ENCODE measurements around the gene SLC23A1. TPM values are rescaled to one million over a fixed set of nuclear protein-coding genes. Genes with fewer than 3 reads are reported as not detected.
A peak's percentile ranks its signal among the peaks of the same experiment; 100 is the strongest.

Gene SLC23A1
- total and polyA plus RNA-seq, 2 of the 13 experiments (the other 11 are each of a cell fraction or from before 2014, with no cell fraction given) = 6.0 to 6.6 TPM

DNA sequence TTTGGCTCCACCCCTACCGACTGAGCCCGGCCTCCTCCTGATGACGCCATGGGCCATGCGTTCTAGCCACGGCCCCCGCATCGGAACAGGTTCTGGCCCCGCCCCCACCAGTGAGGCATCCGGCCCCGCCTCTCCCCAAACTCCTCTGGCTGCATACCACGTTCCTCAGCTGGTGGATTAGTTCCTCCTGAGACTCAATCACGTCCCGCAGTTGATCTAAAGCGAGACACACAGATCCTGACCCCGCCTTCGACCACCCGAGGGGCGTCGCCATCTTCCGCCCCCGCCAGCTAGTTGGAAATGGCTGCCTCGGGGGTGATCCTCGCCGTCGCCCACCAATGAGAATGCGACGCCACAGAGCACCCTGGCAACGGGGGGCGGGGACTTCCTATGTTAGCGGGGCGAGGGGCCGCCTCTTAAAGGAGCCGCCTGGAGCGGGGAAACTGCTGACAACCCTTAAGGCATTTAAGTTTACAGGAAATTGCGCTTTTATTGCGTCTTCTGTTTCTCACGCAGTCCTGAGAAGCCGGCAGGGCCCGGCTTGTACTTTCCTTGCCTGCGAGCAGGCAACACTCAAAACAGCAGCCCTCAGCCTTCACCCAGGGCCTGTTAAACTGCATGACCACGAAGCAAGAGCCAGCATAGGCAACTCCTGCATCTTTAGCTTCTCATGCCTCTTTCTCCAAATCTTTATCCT lies 20.8 kb upstream of the SLC23A1 start, which contains the start of gene SPATA24 (continued):
- TF ChIP-seq ZNF281 (CRISPR knock-in tag; IDR thresholded peaks at IDR 0.05; ENCODE audit: borderline replicate concordance) = no peak
- no peak for TF ChIP-seq BCL6 (CRISPR knock-in tag; IDR thresholded peaks at IDR 0.05)
- no peak for TF ChIP-seq ZNF703 (CRISPR knock-in tag; IDR thresholded peaks at IDR 0.05; ENCODE audit: borderline replicate concordance)
- TF ChIP-seq POLR2G (IDR thresholded peaks at IDR 0.05; ENCODE audit: low read depth, low read length) = peak; percentile 74
- TF ChIP-seq ZNF558 (CRISPR knock-in tag; IDR thresholded peaks at IDR 0.05; ENCODE audit: borderline replicate concordance) = no peak
- TF ChIP-seq MYPOP (CRISPR knock-in tag; IDR thresholded peaks at IDR 0.05) = peak; percentile 33; the same call in 1 of the 2 replicates
- 0 out of 2 replicates have a peak, but pooled peaks have one; percentile 26 for TF ChIP-seq NKX3-1 (CRISPR knock-in tag; IDR thresholded peaks at IDR 0.05)
- no peak for TF ChIP-seq CSRNP1 (CRISPR knock-in tag; IDR thresholded peaks at IDR 0.05)
- TF ChIP-seq, protein P1, sequence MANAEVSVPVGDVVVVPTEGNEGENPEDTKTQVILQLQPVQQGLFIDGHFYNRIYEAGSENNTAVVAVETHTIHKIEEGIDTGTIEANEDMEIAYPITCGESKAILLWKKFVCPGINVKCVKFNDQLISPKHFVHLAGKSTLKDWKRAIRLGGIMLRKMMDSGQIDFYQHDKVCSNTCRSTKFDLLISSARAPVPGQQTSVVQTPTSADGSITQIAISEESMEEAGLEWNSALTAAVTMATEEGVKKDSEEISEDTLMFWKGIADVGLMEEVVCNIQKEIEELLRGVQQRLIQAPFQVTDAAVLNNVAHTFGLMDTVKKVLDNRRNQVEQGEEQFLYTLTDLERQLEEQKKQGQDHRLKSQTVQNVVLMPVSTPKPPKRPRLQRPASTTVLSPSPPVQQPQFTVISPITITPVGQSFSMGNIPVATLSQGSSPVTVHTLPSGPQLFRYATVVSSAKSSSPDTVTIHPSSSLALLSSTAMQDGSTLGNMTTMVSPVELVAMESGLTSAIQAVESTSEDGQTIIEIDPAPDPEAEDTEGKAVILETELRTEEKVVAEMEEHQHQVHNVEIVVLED (CRISPR knock-in tag; IDR thresholded peaks at IDR 0.05; ENCODE audit: borderline replicate concordance) = peak; percentile 57; the same call in 1 of the 2 replicates
- peak; percentile 77 for TF ChIP-seq ASH2L (IDR thresholded peaks at IDR 0.05; ENCODE audit: insufficient read length, low read depth, low read length)
- TF ChIP-seq, protein P2, sequence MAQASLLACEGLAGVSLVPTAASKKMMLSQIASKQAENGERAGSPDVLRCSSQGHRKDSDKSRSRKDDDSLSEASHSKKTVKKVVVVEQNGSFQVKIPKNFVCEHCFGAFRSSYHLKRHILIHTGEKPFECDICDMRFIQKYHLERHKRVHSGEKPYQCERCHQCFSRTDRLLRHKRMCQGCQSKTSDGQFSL (CRISPR knock-in tag; IDR thresholded peaks at IDR 0.05) = no peak
- peak; percentile 76; the same call in 1 of the 2 replicates for TF ChIP-seq SALL1 (CRISPR knock-in tag; IDR thresholded peaks at IDR 0.05)
- no peak for TF ChIP-seq ZNF563 (CRISPR knock-in tag; IDR thresholded peaks at IDR 0.05)
- TF ChIP-seq, protein P3, sequence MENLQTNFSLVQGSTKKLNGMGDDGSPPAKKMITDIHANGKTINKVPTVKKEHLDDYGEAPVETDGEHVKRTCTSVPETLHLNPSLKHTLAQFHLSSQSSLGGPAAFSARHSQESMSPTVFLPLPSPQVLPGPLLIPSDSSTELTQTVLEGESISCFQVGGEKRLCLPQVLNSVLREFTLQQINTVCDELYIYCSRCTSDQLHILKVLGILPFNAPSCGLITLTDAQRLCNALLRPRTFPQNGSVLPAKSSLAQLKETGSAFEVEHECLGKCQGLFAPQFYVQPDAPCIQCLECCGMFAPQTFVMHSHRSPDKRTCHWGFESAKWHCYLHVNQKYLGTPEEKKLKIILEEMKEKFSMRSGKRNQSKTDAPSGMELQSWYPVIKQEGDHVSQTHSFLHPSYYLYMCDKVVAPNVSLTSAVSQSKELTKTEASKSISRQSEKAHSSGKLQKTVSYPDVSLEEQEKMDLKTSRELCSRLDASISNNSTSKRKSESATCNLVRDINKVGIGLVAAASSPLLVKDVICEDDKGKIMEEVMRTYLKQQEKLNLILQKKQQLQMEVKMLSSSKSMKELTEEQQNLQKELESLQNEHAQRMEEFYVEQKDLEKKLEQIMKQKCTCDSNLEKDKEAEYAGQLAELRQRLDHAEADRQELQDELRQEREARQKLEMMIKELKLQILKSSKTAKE (CRISPR knock-in tag; IDR thresholded peaks at IDR 0.05; ENCODE audit: borderline replicate concordance) = no peak
- TF ChIP-seq ZNF570 (CRISPR knock-in tag; IDR thresholded peaks at IDR 0.05; ENCODE audit: borderline replicate concordance) = no peak
- 0 out of 2 replicates have a peak, but pooled peaks have one; percentile 37 for TF ChIP-seq MXD4 (CRISPR knock-in tag; IDR thresholded peaks at IDR 0.05)
- TF ChIP-seq ZFP37 (CRISPR knock-in tag; IDR thresholded peaks at IDR 0.05; ENCODE audit: borderline replicate concordance) = no peak
- TF ChIP-seq ZFP90 (CRISPR knock-in tag; IDR thresholded peaks at IDR 0.05; ENCODE audit: borderline replicate concordance) = peak; percentile 86

Data from HepG2 (cell line).